Keratinocyte (primary cell): ENCODE measurements around the gene NTNG1. TPM values are rescaled to one million over a fixed set of nuclear protein-coding genes. Genes with fewer than 3 reads are reported as not detected.

Experiments
- DNase-seq: peaks from one replicate; pipeline ENCODE4 v3.0.0-alpha.2; 2011; ENCODE audit warnings: low read depth, missing footprints, low spot score
- FAIRE-seq: peaks from 2 replicates; lab custom pipeline; 2011; peaks lifted over from hg19 to GRCh38; lab: Jason Lieb, UNC
- H2AFZ ChIP-seq: 2 replicates; pipeline ENCODE4 v1.6.0; 2012; ENCODE audit warnings: low read length, control low read depth, inconsistent platforms; ENCODE audit not compliant: control insufficient read depth
- H3K27ac ChIP-seq: 2 replicates; pipeline ENCODE4 v1.5.1; 2011; ENCODE audit warnings: low read length; ENCODE audit not compliant: control insufficient read depth, insufficient read depth
- H3K27me3 ChIP-seq: 3 replicates; pipeline ENCODE4 v1.6.0; 2011; ENCODE audit warnings: low read length; ENCODE audit not compliant: control insufficient read depth, insufficient read depth; ENCODE audit errors: extremely low read depth
- H3K36me3 ChIP-seq, 2 experiments: 2 replicates in 1 of 2; 3 replicates in 1 of 2; pipeline ENCODE4 v1.5.1; 2011; ENCODE audit warnings: low read length in 2 of 2, mild to moderate bottlenecking in 1 of 2; ENCODE audit not compliant: control insufficient read depth in 2 of 2, insufficient read depth in 2 of 2; ENCODE audit errors: extremely low read depth in 1 of 2
- H3K4me1 ChIP-seq: 3 replicates; pipeline ENCODE4 v1.5.1; 2011; ENCODE audit warnings: low read length; ENCODE audit not compliant: control insufficient read depth, insufficient read depth; ENCODE audit errors: extremely low read depth
- H3K4me2 ChIP-seq: 3 replicates; pipeline ENCODE4 v1.6.0; 2011; ENCODE audit warnings: low read depth, low read length; ENCODE audit not compliant: control insufficient read depth, insufficient read depth; ENCODE audit errors: extremely low read depth
- H3K4me3 ChIP-seq, 3 experiments: fragments of 200-600 bp in 1 of 3; sonication (generic) in 1 of 3; 2 replicates in 2 of 3; 3 replicates in 1 of 3; pipeline ENCODE4 v1.5.1; 2011 to 2016; ENCODE audit warnings: low read length in 3 of 3, mild to moderate bottlenecking in 3 of 3, control low read depth in 2 of 3, inconsistent platforms in 1 of 3, low read depth in 1 of 3, mixed read lengths in 1 of 3, mixed run types in 1 of 3, moderate library complexity in 1 of 3; ENCODE audit not compliant: control insufficient read depth in 2 of 3, insufficient read depth in 2 of 3; ENCODE audit errors: extremely low read depth in 1 of 3
- H3K79me2 ChIP-seq: 2 replicates; pipeline ENCODE4 v1.6.0; 2012; ENCODE audit warnings: low read length; ENCODE audit not compliant: control insufficient read depth, insufficient read depth
- H3K9ac ChIP-seq: 3 replicates; pipeline ENCODE4 v1.6.0; 2011; ENCODE audit warnings: low read length; ENCODE audit not compliant: control insufficient read depth, insufficient read depth; ENCODE audit errors: extremely low read depth
- H3K9me1 ChIP-seq: 3 replicates; pipeline ENCODE4 v1.6.0; 2011; ENCODE audit warnings: low read length; ENCODE audit not compliant: control insufficient read depth, insufficient read depth; ENCODE audit errors: extremely low read depth
- H3K9me3 ChIP-seq: 2 replicates; pipeline ENCODE4 v1.5.1; 2012; ENCODE audit warnings: low read depth, low read length; ENCODE audit not compliant: control insufficient read depth
- H4K20me1 ChIP-seq: 3 replicates; pipeline ENCODE4 v1.6.0; 2011; ENCODE audit warnings: low read length; ENCODE audit not compliant: control insufficient read depth, insufficient read depth; ENCODE audit errors: extremely low read depth
- CTCF ChIP-seq, 3 experiments: IDR thresholded peaks in 1 of 3; conservative IDR thresholded peaks in 1 of 3; optimal IDR thresholded peaks in 1 of 3; 2 replicates in 2 of 3; 3 replicates in 1 of 3; pipeline versions ENCODE3 to v1.5.1; 2011; ENCODE audit warnings: low read length in 3 of 3, mild to moderate bottlenecking in 3 of 3, moderate library complexity in 2 of 3, control low read depth in 1 of 3, inconsistent platforms in 1 of 3; ENCODE audit not compliant: insufficient read depth in 2 of 3; ENCODE audit errors: extremely low read depth in 1 of 3
- EZH2 ChIP-seq: IDR thresholded peaks from one replicate; pipeline ENCODE4 v1.6.1; 2012; ENCODE audit warnings: inconsistent platforms, mild to moderate bottlenecking, low read length, moderate library complexity
- dilution Hi-C: fragments of 300-500 bp; cut with MboI; formaldehyde crosslinking; loops from one replicate; pipeline ENCODE4 v1.7.0; 2020; ENCODE audit warnings: low sequenced_read_pairs; ENCODE audit not compliant: extremely low pct_ligation_motif_present
- polyA plus RNA-seq, 5 experiments: library from polyadenylated mRNA; depleted of rRNA in 3 of 5; stranded (reverse) in 3 of 5; stranded (forward) in 1 of 5; unstranded in 1 of 5; fragments of >200 nt; gene quantifications; 1 replicate in 1 of 5; 2 replicates in 3 of 5; 3 replicates in 1 of 5; pipeline versions ENCODE4 v1.2.1 to v1.2.3, GENCODE V29; 2011 to 2012; ENCODE audit warnings: missing spikeins in 2 of 5, low read depth in 1 of 5, low replicate concordance in 1 of 5

Gene NTNG1
- polyA plus RNA-seq, 1 donor (not counting 4 experiments of a cell fraction or from before 2014, with no cell fraction given) = 8.1 TPM

GRCh38 chr1:107422901-107423300 is 282.1 kb downstream of the NTNG1 start:
- DNase-seq (no peak), FAIRE-seq (no peak)
- H3K27ac ChIP-seq = no peak overlapping the region
- no peak overlapping the region for H3K9ac ChIP-seq
- H3K79me2 ChIP-seq = no peaks in the 10 kb centered on the region
- H3K9me3 ChIP-seq = no peaks in the 10 kb centered on the region
- no peak overlapping the region for H3K4me2 ChIP-seq
- no peaks in the 10 kb centered on the region for H3K36me3 ChIP-seq
- H3K9me1 ChIP-seq = no peaks in the 10 kb centered on the region
- no peak overlapping the region for H3K4me3 ChIP-seq
- no peaks in the 10 kb centered on the region for H3K27me3 ChIP-seq
- H4K20me1 ChIP-seq = no peaks in the 10 kb centered on the region
- dilution Hi-C loops = no loop called here
- no peaks in the 10 kb centered on the region for H3K4me1 ChIP-seq
- TF ChIP-seq EZH2 (no peak), CTCF (optimal IDR thresholded peaks at IDR 0.05 in 1 of 3, IDR thresholded peaks at IDR 0.05 in 1 of 3, conservative IDR thresholded peaks at IDR 0.05 in 1 of 3; ENCODE audit: extremely low read depth in 1 of 3, insufficient read depth in 2 of 3, low read length in 3 of 3) (no peak)
- no peak overlapping the region for H2AFZ ChIP-seq

- Histone ChIP-seq H3K4me2 (no peak overlapping the region), H3K4me1 (no peaks in the 10 kb centered on the region), H3K4me3 (no peak overlapping the region), H3K9me1 (no peaks in the 10 kb centered on the region), H4K20me1 (no peaks in the 10 kb centered on the region), H3K27ac (no peak overlapping the region), H2AFZ (no peak overlapping the region), H3K79me2 (no peaks in the 10 kb centered on the region), H3K36me3 (no peaks in the 10 kb centered on the region), H3K9me3 (no peaks in the 10 kb centered on the region), H3K27me3 (no peaks in the 10 kb centered on the region), H3K9ac (no peak overlapping the region)
- dilution Hi-C loops = no loop called here
- DNase-seq (peak; percentile 2), FAIRE-seq (peak; percentile 72)
- peak; percentile 68 to 89 (median 78) for TF ChIP-seq CTCF (optimal IDR thresholded peaks at IDR 0.05 in 1 of 3, IDR thresholded peaks at IDR 0.05 in 1 of 3, conservative IDR thresholded peaks at IDR 0.05 in 1 of 3; ENCODE audit: extremely low read depth in 1 of 3, insufficient read depth in 2 of 3, low read length in 3 of 3)
- no peak for TF ChIP-seq EZH2
Measured at GRCh38 chr1:107430540-107431228, 289.8 kb downstream of the NTNG1 start.
